HG03432 (cell line): ENCODE data around the gene MPZL3.

Source experiments
- ATAC-seq: cut with Tn5 transposase; IDR thresholded peaks from one replicate; pipeline ENCODE4 v1.9.1; 2021; ENCODE audit warnings: mild to moderate bottlenecking, moderate library complexity; ENCODE audit not compliant: unreplicated experiment

MPZL3 gene

DNA sequence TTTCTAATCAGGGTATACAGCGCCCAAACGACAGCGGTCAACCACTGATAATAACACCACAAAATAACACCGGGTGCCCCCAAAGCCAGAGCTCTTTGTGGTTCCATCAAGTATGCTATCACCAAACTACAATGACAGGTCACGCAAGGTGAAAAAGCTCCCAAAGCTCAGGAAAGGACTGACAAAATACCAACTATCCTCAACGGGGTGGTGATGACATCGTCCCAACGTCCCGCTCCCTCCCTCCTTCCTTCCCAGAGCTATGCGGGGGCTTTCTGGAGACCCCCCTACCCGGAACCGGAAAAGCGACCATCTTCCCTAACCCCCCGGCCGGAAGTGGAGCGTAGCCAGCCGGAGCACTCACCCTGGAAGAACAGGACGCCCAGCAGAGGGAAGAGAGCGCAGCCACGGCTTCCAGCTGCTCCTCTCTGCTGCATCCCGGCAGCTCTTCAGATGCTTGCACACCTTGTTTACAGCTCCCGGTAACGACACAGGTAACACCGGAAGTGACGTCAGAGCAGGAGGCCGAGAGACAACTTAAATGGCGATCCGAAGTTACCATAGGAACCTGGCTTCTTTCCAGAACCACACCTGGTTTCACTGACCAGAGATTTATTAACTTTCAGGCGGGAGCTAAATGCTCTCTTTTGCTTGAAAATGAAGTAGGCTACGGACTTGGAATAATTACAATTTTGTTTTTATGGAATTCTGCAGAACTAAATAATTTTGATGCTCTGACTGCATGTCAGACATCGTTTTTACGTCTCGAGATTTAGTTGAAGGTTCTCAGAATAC, at the start of gene MPZL3:
MPZL3 (minus strand) TSS at position 508 of the 795 bp plus-strand sequence; CDS start at position 437, 71 bp downstream.
- ATAC-seq = peak; percentile 85

GRCh38 chr11:118301600-118302195, 49.5 kb upstream of the MPZL3 start:
- ATAC-seq = no peak

- ATAC-seq = no peak
Measured at GRCh38 chr11:118295815-118296454, 43.8 kb upstream of the MPZL3 start.

DNA sequence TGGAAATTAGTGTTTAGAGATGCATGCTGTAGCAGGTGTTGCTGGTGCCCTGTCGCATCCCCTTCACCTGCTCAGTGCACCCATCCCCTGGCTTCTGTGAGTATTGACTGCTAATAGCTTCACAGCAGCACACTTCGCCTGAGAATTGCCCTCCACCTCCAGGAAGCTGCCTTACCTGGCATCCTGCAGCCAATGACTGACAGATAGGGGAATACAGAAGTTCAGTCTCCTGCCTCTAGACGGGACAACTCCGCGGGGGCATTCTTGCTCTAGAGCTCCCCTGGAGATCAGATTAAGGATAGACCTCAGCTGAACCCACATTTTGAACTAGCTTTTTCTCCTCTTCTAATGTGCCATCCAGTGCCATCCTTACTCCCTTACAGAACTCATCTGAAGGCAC, 43.0 kb upstream of the MPZL3 start:
- ATAC-seq = no peak

DNA sequence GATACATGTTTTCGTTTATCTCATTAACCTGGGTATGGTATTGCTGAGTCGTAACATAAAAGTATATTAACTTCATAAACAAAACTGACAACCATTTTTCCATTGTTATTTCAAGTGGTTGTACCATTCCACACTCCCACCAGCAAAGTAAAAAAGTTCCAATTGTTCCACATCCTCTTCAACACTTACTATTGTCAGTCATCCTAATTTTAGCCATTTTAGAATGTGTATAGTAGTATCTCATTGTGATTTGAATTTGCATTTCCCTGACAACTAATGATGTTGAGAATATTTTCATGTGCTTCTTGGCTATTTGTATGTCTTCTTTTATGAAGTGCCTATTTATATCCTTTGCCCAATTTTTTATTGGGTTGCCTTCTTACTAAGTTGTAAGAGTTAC, 41.9 kb upstream of the MPZL3 start:
- no peak for ATAC-seq

GRCh38 chr11:118291477-118292135, 39.4 kb upstream of the MPZL3 start:
- ATAC-seq = no peak

DNA sequence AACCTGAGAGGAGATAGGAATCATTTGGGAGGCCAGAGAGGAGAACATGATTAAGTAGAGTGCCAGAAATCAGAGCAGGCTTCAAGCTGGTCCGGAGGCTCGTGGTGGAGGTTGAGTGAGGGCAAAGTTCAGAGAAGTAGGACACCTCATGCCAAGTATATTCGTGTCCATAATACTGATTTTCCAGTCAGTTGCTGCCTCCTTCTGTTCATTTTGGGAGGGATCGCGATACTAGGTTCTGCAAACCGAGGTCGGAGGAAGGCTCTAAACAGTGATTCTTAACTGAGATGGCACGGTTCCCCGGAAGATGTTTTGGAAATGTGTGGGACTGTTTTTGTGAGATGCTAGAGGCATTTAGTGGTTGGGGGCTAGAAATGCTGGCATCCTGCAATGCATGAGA, 38.8 kb upstream of the MPZL3 start:
- ATAC-seq = no peak

GRCh38 chr11:118289401-118289800, 37.2 kb upstream of the MPZL3 start:
- no peak for ATAC-seq

DNA sequence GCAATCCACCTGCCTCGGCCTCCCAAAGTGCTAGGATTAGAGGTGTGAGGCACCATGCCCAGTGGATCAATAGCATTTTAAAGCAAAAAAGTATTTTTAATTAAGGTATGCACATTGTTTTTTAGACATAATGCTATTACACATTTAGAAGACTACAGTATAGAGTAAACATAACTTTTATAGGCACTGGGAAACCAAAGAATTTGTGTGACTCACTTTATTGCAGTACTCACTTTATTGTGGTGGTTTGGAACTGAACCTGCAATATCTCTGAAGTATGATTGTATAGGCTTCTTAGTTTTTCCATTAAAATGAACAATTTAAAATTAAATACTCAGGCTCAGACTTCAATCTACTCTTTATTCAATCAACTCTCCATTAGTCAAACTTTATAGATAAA, 34.8 kb upstream of the MPZL3 start:
- ATAC-seq = no peak

- ATAC-seq = no peak
Measured at GRCh38 chr11:118286545-118286944, 34.4 kb upstream of the MPZL3 start.

DNA sequence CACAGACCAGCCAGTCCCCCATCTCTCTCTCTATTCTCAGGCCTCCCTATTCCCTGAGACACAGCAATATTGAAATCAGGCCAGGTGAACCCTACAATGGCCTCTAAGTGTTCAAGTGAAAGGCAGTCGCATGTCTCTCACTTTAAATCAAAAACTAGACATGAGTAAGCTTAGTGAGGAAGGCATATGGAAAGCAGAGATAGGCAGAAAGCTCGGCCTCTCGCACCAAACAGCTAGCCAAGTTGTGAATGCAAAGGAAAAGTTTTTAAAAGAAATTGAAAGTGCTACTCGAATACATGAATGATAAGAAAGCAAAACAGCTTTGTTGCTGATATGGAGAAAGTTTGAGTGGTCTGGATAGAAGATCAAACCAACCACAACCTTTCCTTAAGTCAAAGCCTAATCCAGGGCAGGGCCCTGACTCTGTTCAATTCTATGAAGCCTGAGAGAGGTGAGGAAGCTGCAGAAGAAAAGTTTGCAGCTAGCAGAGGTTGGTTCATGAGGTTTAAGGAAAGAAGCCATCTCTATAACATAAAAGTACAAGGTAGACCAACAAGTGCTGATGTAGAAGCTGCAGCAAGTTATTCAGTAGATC, 31.7 kb upstream of the MPZL3 start:
- no peak for ATAC-seq

GRCh38 chr11:118283037-118283636, 31.0 kb upstream of the MPZL3 start:
- ATAC-seq = no peak

DNA sequence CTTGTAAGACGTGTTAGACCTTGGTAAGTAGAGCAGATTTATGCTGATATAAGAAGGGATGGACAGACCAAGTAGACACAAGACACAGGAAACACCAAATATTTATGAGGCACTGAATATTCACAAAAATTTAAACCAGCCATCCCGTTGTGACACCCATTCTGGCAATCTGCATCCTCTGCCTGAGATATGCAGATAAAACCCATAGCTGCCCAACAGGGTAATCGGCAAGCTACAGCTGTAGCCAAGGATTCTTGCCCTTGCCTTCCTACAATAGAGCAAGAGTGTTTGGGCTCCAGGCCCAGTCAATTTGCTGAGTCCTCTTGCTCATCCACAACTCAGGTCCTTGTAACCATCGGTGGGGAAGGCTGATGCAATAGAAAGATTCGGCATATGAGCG, 30.4 kb upstream of the MPZL3 start:
- no peak for ATAC-seq

DNA sequence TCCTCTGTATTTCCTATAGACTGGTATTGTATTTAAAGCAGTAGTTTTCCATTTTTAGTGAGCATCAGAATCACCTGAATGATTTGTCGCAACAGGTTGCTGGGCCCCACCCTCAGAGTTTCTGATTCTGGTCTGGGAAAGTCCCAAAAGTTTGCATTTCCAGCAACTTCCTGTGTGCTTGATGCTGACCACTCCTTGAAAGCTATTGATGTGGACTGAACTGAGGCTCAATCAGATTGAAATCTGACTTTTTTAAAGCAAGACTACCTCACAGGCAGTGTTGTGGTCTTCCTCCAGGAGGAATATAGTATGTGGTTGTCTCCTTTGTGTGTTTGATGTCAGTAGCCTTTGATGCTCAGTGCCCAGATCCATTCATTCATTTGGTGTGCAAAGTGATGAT, 29.1 kb upstream of the MPZL3 start:
- ATAC-seq = no peak

- ATAC-seq = no peak
Measured at GRCh38 chr11:118277312-118277711, 25.1 kb upstream of the MPZL3 start.

- ATAC-seq = no peak
Measured at GRCh38 chr11:118276422-118276821, 24.3 kb upstream of the MPZL3 start.

DNA sequence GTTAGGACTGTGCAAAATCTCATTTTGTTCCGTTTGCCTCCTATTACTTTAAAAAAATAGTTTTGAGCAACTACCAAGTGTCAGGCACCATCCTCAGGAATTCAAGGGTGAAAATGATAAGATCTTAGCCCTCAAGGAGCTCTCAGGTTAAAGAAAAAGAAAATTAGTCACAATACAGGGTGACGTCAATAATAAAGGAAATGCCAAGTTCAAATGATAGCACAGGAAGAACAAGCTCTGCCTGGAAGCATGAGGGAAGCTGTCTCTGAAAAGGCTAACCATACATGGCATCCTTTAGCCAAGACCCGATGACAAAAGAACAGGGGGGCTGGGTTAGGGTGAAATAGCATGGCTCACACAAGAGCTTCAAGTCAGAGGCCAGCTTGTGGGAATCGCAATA, 23.0 kb upstream of the MPZL3 start:
- ATAC-seq = no peak

GRCh38 chr11:118274186-118274585, 22.0 kb upstream of the MPZL3 start:
- no peak for ATAC-seq

GRCh38 chr11:118272001-118272400, 19.8 kb upstream of the MPZL3 start:
- ATAC-seq = no peak

DNA sequence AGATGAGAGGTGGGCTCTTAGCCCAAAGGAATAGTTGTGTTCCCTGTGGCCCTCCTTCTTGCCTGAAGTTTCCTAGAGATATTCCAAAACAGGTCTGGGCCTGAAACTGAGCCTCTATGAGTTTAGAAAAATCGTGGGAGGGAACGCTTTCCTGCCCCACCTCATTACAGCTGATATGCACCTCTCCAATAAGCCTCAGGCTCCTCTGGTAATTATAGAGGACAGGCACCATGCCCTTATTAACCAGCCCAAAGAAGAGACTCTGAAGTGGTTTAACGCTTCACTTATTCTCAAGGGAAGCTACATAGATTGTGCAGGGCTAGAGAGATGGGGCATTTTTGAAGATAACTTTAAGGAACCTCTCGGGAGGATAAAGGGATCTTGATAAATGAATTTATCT, 15.3 kb upstream of the MPZL3 start:
- no peak for ATAC-seq

DNA sequence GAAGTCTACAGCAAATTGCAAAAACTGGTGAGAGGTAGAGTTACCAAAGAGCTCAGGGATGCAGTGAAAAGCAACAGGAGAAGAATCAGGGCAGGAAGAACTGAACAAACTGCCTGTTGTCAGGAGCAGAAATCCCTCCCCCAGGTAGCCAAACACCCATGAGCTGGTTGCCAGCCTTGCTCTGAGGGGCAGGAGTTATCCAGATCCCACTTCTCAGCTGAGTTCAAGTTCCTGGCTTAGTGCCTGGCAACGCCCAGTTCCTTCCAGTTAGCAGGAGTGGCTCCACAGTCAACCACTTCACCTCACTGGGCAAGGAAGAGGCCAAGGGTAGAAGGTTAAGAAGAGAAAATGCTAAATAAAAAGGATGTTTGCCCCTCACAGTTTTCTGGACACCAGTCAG, 13.8 kb upstream of the MPZL3 start:
- ATAC-seq = no peak
